Measurements from ENCODE around the gene DYNLT1.

GRCh38 chr6:158610319-158610968 lies 34.1 kb downstream of the DYNLT1 start:
- TF ChIP-seq CTCF (IDR thresholded peaks at IDR 0.05) (no peak), POLR2A (IDR thresholded peaks at IDR 0.05) (no peak)

All from gastroesophageal sphincter (tissue), 3 donors.